ENCODE measurements around the gene LKAAEAR1.

DNA sequence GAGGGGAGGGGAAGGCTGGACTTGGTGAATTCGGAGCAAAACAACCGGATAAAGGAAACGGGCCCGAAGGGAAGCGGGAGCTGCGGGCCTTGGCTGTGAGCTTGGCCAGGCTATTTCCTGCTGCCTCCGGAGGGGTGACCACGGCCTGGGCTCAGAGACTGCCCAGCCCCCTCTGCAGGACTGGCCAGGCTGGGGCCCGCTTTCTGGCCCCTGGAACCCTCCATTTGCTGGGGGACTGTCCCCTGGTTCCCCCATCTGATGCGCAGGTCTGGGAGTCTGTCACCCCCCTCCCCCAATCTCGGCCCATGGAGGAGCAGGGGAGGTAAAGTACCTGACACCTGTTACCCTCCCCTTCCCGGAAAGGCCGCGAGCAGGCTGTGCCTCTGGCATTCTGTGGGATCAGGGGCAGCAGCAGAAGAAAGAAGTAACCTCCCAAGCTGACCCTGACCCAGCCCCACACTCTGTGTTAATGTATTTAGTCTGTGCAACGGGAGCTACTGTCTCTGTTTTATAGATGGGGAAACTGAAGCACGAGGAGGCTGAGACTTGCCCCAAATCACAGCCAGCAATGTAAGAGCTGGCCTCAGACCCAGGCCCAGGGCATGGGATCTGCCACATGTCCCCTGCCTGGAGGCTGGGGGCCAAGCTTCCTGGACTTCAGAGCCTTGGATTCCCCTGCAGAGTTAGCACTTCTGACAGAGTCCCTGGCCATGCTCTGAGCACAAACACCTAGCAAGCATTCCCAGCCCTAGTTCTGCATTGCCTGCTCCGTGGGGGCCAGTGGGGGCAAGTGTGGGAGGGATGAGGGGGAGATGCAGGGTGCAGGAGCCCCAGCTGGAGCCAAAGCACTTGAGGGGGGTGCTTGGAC is 44.7 kb downstream of the LKAAEAR1 start:
- TF ChIP-seq CTCF (IDR thresholded peaks at IDR 0.05; ENCODE audit: insufficient read depth, low read depth, low read length) = no peak
- TF ChIP-seq EZH2 (IDR thresholded peaks at IDR 0.05; ENCODE audit: insufficient read depth, low read length) = peak; percentile 19
